Measurements from ENCODE around the gene OR2G2. TPM values are rescaled to one million over a fixed set of nuclear protein-coding genes. Genes with fewer than 3 reads are reported as not detected.

Gene OR2G2
- total and polyA plus RNA-seq, 2 of the 13 experiments (the other 11 are each of a cell fraction or from before 2014, with no cell fraction given) = not detected

DNA sequence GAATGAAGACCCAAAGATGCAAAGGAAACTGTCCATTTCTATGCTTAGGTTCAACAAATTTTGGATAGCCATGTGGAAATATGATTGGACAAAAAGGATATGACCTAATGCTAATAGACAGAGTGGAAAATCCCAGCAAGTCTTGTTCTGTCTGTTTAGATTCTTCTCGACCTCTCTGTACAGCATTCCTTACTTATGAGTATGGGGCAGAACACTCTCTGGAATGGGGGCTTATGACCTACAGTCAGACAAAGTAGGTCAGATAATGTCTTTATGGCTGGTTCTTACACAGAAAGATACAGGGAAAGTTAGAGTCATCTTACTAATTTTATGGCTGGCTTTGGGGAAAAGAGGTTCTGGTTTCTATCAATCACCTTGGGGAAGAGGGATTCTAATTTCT lies 36.4 kb upstream of the OR2G2 start:
- ATAC-seq (no peak), DNase-seq (ENCODE audit: low spot score) (no peak), FAIRE-seq (no peak)
- 0% methylated on average over 1 of the region's 1 CpG for WGBS (ENCODE audit: low lambda C conversion rate)
- no peaks in the 10 kb centered on the region for H3K79me2 ChIP-seq (ENCODE audit: insufficient read depth, low read length)
- no peaks in the 10 kb centered on the region for H3K4me1 ChIP-seq (ENCODE audit: insufficient read depth, low read length)
- H3K4me3 ChIP-seq (replicated peaks in 1 of 3; ENCODE audit: insufficient read depth in 1 of 3, low read depth in 2 of 3, low read length in 3 of 3) = no peak overlapping the region
- no peaks in the 10 kb centered on the region for H3K9me3 ChIP-seq (ENCODE audit: low read length)
- no peaks in the 10 kb centered on the region for H3K36me3 ChIP-seq (replicated peaks in 1 of 2; ENCODE audit: control insufficient read depth in 1 of 2, insufficient read depth in 2 of 2, low read length in 2 of 2)
- CTCF ChIA-PET (ENCODE audit: low intra/inter-chr PET ratio, low total read pairs) = no interaction called here
- no peak overlapping the region for H3K27ac ChIP-seq (ENCODE audit: extremely low read length, insufficient read depth, low read length)
- H4K20me1 ChIP-seq (ENCODE audit: insufficient read depth, low read length) = no peaks in the 10 kb centered on the region
- intact Hi-C loops (cut with micrococcal nuclease; ENCODE audit: unreplicated experiment) (no loop called here), in situ Hi-C loops (cut with HindIII; ENCODE audit: extremely low pct_ligation_motif_present, low pct_unique_long_range_greater_than_20kb) (no loop called here)
- TF ChIP-seq ATAD3A (CRISPR knock-in tag; IDR thresholded peaks at IDR 0.05) (no peak), BHLHE40 (IDR thresholded peaks at IDR 0.05; ENCODE audit: low read length) (no peak), ZNF431 (CRISPR knock-in tag; IDR thresholded peaks at IDR 0.05; ENCODE audit: borderline replicate concordance, low read depth) (no peak), HES4 (CRISPR knock-in tag; IDR thresholded peaks at IDR 0.05; ENCODE audit: borderline replicate concordance) (no peak), ARHGAP35 (CRISPR knock-in tag; IDR thresholded peaks at IDR 0.05; ENCODE audit: borderline replicate concordance) (no peak), TAF1 (CRISPR knock-in tag; IDR thresholded peaks at IDR 0.05) (no peak), MAZ (IDR thresholded peaks at IDR 0.05; ENCODE audit: borderline replicate concordance, low read depth, low read length) (no peak), MAZ (CRISPR knock-in tag; IDR thresholded peaks at IDR 0.05; ENCODE audit: low read depth) (no peak), ZNF207 (IDR thresholded peaks at IDR 0.05; ENCODE audit: borderline replicate concordance) (no peak), ZNF468 (CRISPR knock-in tag; IDR thresholded peaks at IDR 0.05) (no peak)
- TF ChIP-seq, protein P1, sequence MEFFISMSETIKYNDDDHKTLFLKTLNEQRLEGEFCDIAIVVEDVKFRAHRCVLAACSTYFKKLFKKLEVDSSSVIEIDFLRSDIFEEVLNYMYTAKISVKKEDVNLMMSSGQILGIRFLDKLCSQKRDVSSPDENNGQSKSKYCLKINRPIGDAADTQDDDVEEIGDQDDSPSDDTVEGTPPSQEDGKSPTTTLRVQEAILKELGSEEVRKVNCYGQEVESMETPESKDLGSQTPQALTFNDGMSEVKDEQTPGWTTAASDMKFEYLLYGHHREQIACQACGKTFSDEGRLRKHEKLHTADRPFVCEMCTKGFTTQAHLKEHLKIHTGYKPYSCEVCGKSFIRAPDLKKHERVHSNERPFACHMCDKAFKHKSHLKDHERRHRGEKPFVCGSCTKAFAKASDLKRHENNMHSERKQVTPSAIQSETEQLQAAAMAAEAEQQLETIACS (CRISPR knock-in tag; IDR thresholded peaks at IDR 0.05) = no peak
- TF ChIP-seq, protein P2, sequence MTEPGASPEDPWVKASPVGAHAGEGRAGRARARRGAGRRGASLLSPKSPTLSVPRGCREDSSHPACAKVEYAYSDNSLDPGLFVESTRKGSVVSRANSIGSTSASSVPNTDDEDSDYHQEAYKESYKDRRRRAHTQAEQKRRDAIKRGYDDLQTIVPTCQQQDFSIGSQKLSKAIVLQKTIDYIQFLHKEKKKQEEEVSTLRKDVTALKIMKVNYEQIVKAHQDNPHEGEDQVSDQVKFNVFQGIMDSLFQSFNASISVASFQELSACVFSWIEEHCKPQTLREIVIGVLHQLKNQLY (CRISPR knock-in tag; IDR thresholded peaks at IDR 0.05) = no peak
- TF ChIP-seq, protein P3, sequence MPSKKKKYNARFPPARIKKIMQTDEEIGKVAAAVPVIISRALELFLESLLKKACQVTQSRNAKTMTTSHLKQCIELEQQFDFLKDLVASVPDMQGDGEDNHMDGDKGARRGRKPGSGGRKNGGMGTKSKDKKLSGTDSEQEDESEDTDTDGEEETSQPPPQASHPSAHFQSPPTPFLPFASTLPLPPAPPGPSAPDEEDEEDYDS (CRISPR knock-in tag; IDR thresholded peaks at IDR 0.05) = no peak
- TF ChIP-seq, protein P4, sequence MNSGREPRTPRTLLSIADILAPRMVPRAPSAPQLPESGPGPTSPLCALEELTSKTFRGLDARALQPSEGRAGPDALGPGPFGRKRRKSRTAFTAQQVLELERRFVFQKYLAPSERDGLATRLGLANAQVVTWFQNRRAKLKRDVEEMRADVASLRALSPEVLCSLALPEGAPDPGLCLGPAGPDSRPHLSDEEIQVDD (CRISPR knock-in tag; IDR thresholded peaks at IDR 0.05; ENCODE audit: borderline replicate concordance) = no peak
- TF ChIP-seq, protein P5, sequence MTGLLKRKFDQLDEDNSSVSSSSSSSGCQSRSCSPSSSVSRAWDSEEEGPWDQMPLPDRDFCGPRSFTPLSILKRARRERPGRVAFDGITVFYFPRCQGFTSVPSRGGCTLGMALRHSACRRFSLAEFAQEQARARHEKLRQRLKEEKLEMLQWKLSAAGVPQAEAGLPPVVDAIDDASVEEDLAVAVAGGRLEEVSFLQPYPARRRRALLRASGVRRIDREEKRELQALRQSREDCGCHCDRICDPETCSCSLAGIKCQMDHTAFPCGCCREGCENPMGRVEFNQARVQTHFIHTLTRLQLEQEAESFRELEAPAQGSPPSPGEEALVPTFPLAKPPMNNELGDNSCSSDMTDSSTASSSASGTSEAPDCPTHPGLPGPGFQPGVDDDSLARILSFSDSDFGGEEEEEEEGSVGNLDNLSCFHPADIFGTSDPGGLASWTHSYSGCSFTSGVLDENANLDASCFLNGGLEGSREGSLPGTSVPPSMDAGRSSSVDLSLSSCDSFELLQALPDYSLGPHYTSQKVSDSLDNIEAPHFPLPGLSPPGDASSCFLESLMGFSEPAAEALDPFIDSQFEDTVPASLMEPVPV (CRISPR knock-in tag; IDR thresholded peaks at IDR 0.05) = no peak
- TF ChIP-seq, protein P6, sequence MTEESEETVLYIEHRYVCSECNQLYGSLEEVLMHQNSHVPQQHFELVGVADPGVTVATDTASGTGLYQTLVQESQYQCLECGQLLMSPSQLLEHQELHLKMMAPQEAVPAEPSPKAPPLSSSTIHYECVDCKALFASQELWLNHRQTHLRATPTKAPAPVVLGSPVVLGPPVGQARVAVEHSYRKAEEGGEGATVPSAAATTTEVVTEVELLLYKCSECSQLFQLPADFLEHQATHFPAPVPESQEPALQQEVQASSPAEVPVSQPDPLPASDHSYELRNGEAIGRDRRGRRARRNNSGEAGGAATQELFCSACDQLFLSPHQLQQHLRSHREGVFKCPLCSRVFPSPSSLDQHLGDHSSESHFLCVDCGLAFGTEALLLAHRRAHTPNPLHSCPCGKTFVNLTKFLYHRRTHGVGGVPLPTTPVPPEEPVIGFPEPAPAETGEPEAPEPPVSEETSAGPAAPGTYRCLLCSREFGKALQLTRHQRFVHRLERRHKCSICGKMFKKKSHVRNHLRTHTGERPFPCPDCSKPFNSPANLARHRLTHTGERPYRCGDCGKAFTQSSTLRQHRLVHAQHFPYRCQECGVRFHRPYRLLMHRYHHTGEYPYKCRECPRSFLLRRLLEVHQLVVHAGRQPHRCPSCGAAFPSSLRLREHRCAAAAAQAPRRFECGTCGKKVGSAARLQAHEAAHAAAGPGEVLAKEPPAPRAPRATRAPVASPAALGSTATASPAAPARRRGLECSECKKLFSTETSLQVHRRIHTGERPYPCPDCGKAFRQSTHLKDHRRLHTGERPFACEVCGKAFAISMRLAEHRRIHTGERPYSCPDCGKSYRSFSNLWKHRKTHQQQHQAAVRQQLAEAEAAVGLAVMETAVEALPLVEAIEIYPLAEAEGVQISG (CRISPR knock-in tag; IDR thresholded peaks at IDR 0.05) = no peak
- TF ChIP-seq, protein P7, sequence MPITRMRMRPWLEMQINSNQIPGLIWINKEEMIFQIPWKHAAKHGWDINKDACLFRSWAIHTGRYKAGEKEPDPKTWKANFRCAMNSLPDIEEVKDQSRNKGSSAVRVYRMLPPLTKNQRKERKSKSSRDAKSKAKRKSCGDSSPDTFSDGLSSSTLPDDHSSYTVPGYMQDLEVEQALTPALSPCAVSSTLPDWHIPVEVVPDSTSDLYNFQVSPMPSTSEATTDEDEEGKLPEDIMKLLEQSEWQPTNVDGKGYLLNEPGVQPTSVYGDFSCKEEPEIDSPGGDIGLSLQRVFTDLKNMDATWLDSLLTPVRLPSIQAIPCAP (CRISPR knock-in tag; IDR thresholded peaks at IDR 0.05; ENCODE audit: low read depth) = no peak
- no peak overlapping the region for H3K9ac ChIP-seq (ENCODE audit: insufficient read depth, low read depth, low read length)
- no TSS peak for BruUV-seq (replicated peaks)
- no peak overlapping the region for H3K4me2 ChIP-seq (ENCODE audit: low read depth, low read length)
- no peaks in the 10 kb centered on the region for H3K27me3 ChIP-seq (ENCODE audit: control insufficient read depth in 1 of 2, insufficient read depth in 2 of 2, low read length in 2 of 2)
- H2AFZ ChIP-seq (ENCODE audit: low read length) = no peak overlapping the region
- POLR2A ChIA-PET = no interaction called here
